DND-41 (cell line): ENCODE measurements around the gene KIRREL2.

Experiments
- CTCF ChIP-seq: IDR thresholded peaks from 2 replicates; pipeline ENCODE4 v1.5.1; 2012; ENCODE audit warnings: borderline replicate concordance, low read length, moderate library complexity, mild to moderate bottlenecking; ENCODE audit not compliant: poor library complexity, severe bottlenecking; ENCODE audit errors: extremely low read depth
- EZH2 ChIP-seq: IDR thresholded peaks from 3 replicates; pipeline ENCODE4 v1.6.1; 2012; ENCODE audit warnings: borderline replicate concordance, low read depth, mild to moderate bottlenecking, moderate library complexity, low read length, inconsistent platforms; ENCODE audit not compliant: severe bottlenecking

DNA sequence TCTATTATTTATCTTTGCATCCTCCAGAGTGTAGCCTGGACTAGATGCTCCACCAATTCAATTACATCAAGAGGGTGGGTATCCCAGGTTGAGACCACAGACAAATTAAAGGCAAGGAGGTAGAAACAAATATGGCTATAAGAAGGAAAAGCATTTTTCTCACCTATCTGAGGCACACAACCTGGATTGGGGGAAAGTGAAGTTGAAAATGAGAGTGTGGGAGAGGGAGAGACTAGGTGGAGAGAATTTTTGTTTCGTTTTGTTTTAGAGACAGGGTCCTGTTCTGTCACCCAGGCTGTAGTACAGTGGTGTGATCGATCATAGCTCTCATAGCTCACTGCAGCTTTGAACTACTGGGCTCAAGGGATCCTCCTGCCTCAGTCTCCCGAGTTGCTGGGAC lies 38.3 kb upstream of the KIRREL2 start:
- no peak for TF ChIP-seq CTCF
- no peak for TF ChIP-seq EZH2
